ENCODE results near the gene TIMM21. TPM values are rescaled to one million over a fixed set of nuclear protein-coding genes. Genes with fewer than 3 reads are reported as not detected.

The TIMM21 gene
- total and polyA plus RNA-seq, 4 experiments from 2014 or later: 13.4 to 24.8 (median 23.9) TPM

DNA sequence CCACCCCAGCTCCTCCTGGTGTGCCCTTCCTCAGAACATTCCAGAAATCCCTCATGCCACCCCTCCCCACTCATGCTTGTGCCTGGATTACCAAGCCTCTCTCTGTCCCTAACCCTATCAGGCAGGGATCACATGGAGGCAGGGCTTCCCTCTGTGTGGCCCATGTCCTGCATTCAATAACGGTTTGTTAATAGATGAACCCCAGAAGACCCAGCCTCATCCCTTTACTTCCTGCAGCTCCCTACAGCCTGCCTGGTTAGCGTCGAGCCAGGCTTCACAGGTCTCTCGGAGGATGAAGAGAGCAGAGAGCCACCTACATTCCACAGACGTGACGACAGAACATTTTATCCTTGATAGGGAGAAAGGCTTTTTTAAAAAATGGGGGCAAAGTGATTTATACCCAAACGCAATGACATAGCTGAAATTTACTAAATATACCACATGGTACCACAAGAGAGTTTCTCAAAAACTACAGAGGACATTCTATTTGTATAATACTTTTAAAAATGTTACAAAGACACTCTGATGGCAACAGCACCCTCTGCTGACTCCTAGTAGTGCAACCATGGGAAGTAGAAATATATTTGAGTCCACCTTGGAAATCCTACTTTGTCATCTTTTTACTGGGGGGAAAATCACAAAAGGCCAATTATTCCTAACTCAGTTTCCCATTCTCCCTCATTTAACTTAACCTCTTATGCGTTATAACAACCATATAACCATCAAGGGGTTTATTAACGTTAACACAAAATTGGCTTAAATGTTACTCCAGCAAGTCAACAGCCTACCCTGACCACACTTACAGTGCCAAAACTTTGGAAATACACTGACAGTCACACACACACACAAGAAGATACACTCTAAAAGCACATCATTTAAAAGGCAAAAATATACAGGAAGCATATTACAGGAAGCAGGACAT is 31.4 kb upstream of the TIMM21 start:
- Mint-ChIP-seq H3K27ac (no peak overlapping the region), H3K36me3 (no peaks in the 10 kb centered on the region), H3K9me3 (peaks cover 0 to 5% (median 4%) of the 10 kb centered on the region in 8 donors), H3K4me3 (no peak overlapping the region), H3K4me1 (no peaks in the 10 kb centered on the region), H3K27me3 (peaks cover 2 to 5% of the 10 kb centered on the region in 2 donors)
- Histone ChIP-seq H3K4me3 (ENCODE audit: low read length in 2 of 2) (no peak overlapping the region), H3K36me3 (ENCODE audit: insufficient read depth, low read length) (no peaks in the 10 kb centered on the region), H3K27ac (ENCODE audit: low read depth, low read length) (no peak overlapping the region), H3K4me1 (ENCODE audit: insufficient read depth, low read length) (no peaks in the 10 kb centered on the region), H3K27me3 (ENCODE audit: insufficient read depth, low read length) (no peaks in the 10 kb centered on the region), H3K9me3 (ENCODE audit: control insufficient read depth in 1 of 2, low read length in 2 of 2) (no peaks in the 10 kb centered on the region)
- POLR2A ChIA-PET (ENCODE audit: partially characterized antibody): no interaction called here
- CTCF ChIA-PET (ENCODE audit: partially characterized antibody): interaction anchor here (1.2 to 1.7 kb wide), 2 partner anchors 35 to 76 kb away, joined by 3 to 7 read pairs; no protein-coding TSS in a partner anchor
- intact Hi-C loops (cut with micrococcal nuclease): loop anchor here (1.0 to 5.0 kb wide), 2 partner anchors 35 to 77 kb away; no protein-coding TSS in a partner anchor
- DNase-seq: peak in 1 of 5 donors; percentile 18

- H3K27me3 ChIP-seq (ENCODE audit: insufficient read depth, low read length): no peaks in the 10 kb centered on the region
- H3K9me3 Mint-ChIP-seq: no peaks in the 10 kb centered on the region
- no peak overlapping the region for H3K4me3 Mint-ChIP-seq
- H3K27me3 Mint-ChIP-seq: peaks cover 2 to 5% of the 10 kb centered on the region in 2 donors
- no peak for DNase-seq
- no peak overlapping the region for H3K27ac ChIP-seq (ENCODE audit: low read depth, low read length)
- H3K4me1 ChIP-seq (ENCODE audit: insufficient read depth, low read length): no peaks in the 10 kb centered on the region
- H3K4me3 ChIP-seq (ENCODE audit: low read length in 2 of 2): no peak overlapping the region
- H3K9me3 ChIP-seq (ENCODE audit: control insufficient read depth in 1 of 2, low read length in 2 of 2): no peaks in the 10 kb centered on the region
- peak overlapping the region in 1 of 7 donors; percentile 16 for H3K27ac Mint-ChIP-seq
- no peaks in the 10 kb centered on the region for H3K36me3 Mint-ChIP-seq
- H3K4me1 Mint-ChIP-seq: no peaks in the 10 kb centered on the region
- intact Hi-C loops (cut with micrococcal nuclease): no loop called here
- ChIA-PET POLR2A (ENCODE audit: partially characterized antibody) (no interaction called here), CTCF (ENCODE audit: partially characterized antibody) (no interaction called here)
- H3K36me3 ChIP-seq (ENCODE audit: insufficient read depth, low read length): no peaks in the 10 kb centered on the region
Measured at GRCh38 chr18:74123200-74123599, 25.1 kb upstream of the TIMM21 start.

DNA sequence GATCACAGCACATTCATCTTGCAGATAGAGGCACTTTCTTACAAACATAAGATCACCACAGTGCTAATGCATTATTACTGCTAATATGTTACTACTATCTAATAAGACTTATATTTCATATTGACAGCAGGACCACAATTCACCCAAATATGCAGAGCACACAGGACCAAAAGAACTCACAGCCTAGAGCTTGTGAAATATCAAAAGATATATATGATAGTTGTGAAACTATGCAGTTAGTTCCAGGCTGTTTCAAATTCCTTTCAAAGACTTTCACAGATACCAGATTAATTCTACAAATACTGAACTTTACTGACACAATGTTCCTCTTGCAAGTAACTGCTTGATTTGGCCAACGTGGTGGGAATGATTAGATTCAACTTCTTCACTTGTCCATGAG is 23.7 kb upstream of the TIMM21 start:
- Mint-ChIP-seq H3K27ac (no peak overlapping the region), H3K27me3 (peaks cover 0 to 2% of the 10 kb centered on the region in 2 donors), H3K4me1 (no peaks in the 10 kb centered on the region), H3K4me3 (no peak overlapping the region), H3K36me3 (no peaks in the 10 kb centered on the region), H3K9me3 (no peaks in the 10 kb centered on the region)
- no peaks in the 10 kb centered on the region for H3K36me3 ChIP-seq (ENCODE audit: insufficient read depth, low read length)
- CTCF ChIA-PET (ENCODE audit: partially characterized antibody): no interaction called here
- POLR2A ChIA-PET (ENCODE audit: partially characterized antibody): no interaction called here
- intact Hi-C loops (cut with micrococcal nuclease): no loop called here
- no peaks in the 10 kb centered on the region for H3K27me3 ChIP-seq (ENCODE audit: insufficient read depth, low read length)
- no peaks in the 10 kb centered on the region for H3K9me3 ChIP-seq (ENCODE audit: control insufficient read depth in 1 of 2, low read length in 2 of 2)
- no peaks in the 10 kb centered on the region for H3K4me1 ChIP-seq (ENCODE audit: insufficient read depth, low read length)
- H3K27ac ChIP-seq (ENCODE audit: low read depth, low read length): no peak overlapping the region
- DNase-seq: no peak
- no peak overlapping the region for H3K4me3 ChIP-seq (ENCODE audit: low read length in 2 of 2)

DNA sequence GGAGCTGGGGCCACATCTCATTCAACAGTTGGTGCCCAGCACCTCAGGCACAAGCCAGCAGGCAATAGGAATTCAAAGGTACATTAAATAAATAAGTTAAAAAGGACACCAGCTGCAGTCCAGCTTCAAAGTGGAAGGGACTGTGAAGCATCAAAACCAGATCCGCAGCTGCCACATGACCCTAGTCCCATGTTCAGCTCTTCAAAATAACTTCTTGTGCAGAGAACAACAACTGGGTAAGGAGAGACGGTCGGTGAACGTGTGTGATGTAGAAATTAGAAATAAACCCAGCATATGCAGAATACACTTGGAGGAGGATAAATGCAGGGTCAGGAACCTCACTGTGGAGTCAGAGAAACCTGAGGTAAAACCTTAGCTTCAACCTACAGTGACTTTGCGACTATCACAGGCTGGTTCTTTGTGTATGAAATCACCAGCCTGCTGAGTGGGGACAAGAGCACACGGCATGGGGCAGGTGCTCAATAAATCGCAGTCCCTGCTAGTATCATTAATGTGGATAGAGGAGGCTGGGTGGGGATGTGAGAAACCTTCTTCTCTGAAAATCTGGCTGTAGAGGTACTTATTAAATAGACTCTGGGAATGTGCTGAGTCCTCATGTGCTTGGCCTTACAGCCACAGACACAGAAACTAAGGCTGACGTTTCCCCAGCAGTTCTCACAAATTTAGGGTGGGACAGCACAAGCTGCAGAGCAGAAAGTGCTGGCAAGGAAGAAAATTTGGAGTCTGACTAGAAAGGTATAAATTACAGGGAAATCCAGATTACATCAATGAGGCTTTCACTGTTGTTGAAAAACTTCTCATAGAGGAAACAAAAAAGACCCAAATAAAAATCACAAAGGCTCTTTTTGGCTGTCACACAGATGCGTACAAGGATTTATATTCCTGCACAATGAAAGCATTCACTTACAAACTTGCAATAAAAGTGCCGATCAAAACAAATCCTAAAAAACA is 21.4 kb upstream of the TIMM21 start:
- H3K36me3 Mint-ChIP-seq: no peaks in the 10 kb centered on the region
- H3K27ac Mint-ChIP-seq: no peak overlapping the region
- DNase-seq: no peak
- Histone ChIP-seq H3K9me3 (ENCODE audit: control insufficient read depth in 1 of 2, low read length in 2 of 2) (no peaks in the 10 kb centered on the region), H3K4me3 (ENCODE audit: low read length in 2 of 2) (no peak overlapping the region), H3K4me1 (ENCODE audit: insufficient read depth, low read length) (no peaks in the 10 kb centered on the region), H3K36me3 (ENCODE audit: insufficient read depth, low read length) (no peaks in the 10 kb centered on the region), H3K27ac (ENCODE audit: low read depth, low read length) (no peak overlapping the region), H3K27me3 (ENCODE audit: insufficient read depth, low read length) (no peaks in the 10 kb centered on the region)
- intact Hi-C loops (cut with micrococcal nuclease): no loop called here
- CTCF ChIA-PET (ENCODE audit: partially characterized antibody): interaction anchor here (1.4 kb wide), 1 partner anchor 12 kb away, joined by 3 read pairs; no protein-coding TSS in a partner anchor
- H3K4me3 Mint-ChIP-seq: no peak overlapping the region
- H3K4me1 Mint-ChIP-seq: no peaks in the 10 kb centered on the region
- H3K9me3 Mint-ChIP-seq: no peaks in the 10 kb centered on the region
- H3K27me3 Mint-ChIP-seq: no peaks in the 10 kb centered on the region
- POLR2A ChIA-PET (ENCODE audit: partially characterized antibody): no interaction called here

- H3K9me3 ChIP-seq (ENCODE audit: control insufficient read depth in 1 of 2, low read length in 2 of 2): no peaks in the 10 kb centered on the region
- no peak for DNase-seq
- no peaks in the 10 kb centered on the region for H3K36me3 ChIP-seq (ENCODE audit: insufficient read depth, low read length)
- intact Hi-C loops (cut with micrococcal nuclease): no loop called here
- H3K9me3 Mint-ChIP-seq: no peaks in the 10 kb centered on the region
- H3K4me1 ChIP-seq (ENCODE audit: insufficient read depth, low read length): no peaks in the 10 kb centered on the region
- ChIA-PET CTCF (ENCODE audit: partially characterized antibody) (interaction anchor here (1.2 kb wide), 1 partner anchor 9 kb away, joined by 3 read pairs; no protein-coding TSS in a partner anchor), POLR2A (ENCODE audit: partially characterized antibody) (no interaction called here)
- H3K4me1 Mint-ChIP-seq: no peaks in the 10 kb centered on the region
- no peak overlapping the region for H3K4me3 ChIP-seq (ENCODE audit: low read length in 2 of 2)
- H3K4me3 Mint-ChIP-seq: no peak overlapping the region
- H3K36me3 Mint-ChIP-seq: no peaks in the 10 kb centered on the region
- no peaks in the 10 kb centered on the region for H3K27me3 ChIP-seq (ENCODE audit: insufficient read depth, low read length)
- no peaks in the 10 kb centered on the region for H3K27me3 Mint-ChIP-seq
- no peak overlapping the region for H3K27ac Mint-ChIP-seq
- H3K27ac ChIP-seq (ENCODE audit: low read depth, low read length): no peak overlapping the region
Measured at GRCh38 chr18:74128159-74128558, 20.2 kb upstream of the TIMM21 start.

DNA sequence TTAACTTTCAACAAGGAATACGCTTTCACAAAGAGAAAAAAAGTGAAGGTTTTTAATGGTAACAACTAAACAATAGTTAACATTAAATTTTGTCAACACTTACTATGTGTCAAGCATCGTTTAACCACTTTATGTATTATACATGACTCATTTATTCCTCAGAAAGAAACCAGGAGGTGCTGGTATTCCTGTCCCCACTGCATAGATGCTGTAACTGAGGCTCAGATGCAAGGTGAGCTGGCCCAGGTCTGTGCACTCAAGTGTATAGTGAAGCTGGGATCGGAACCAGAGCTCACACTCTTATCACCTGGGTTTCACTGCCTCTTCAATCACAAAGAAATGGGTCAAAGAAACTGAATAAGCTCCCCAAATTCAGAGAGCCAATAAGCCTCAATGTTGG is 17.2 kb upstream of the TIMM21 start:
- intact Hi-C loops (cut with micrococcal nuclease): no loop called here
- peaks cover 0 to 1% of the 10 kb centered on the region in 2 donors for H3K27me3 Mint-ChIP-seq
- H3K27ac Mint-ChIP-seq: no peak overlapping the region
- Histone ChIP-seq H3K36me3 (ENCODE audit: insufficient read depth, low read length) (no peaks in the 10 kb centered on the region), H3K4me3 (ENCODE audit: low read length in 2 of 2) (no peak overlapping the region), H3K9me3 (ENCODE audit: control insufficient read depth in 1 of 2, low read length in 2 of 2) (no peaks in the 10 kb centered on the region), H3K27me3 (ENCODE audit: insufficient read depth, low read length) (no peaks in the 10 kb centered on the region), H3K27ac (ENCODE audit: low read depth, low read length) (no peak overlapping the region), H3K4me1 (ENCODE audit: insufficient read depth, low read length) (no peaks in the 10 kb centered on the region)
- POLR2A ChIA-PET (ENCODE audit: partially characterized antibody): no interaction called here
- H3K4me3 Mint-ChIP-seq: no peak overlapping the region
- CTCF ChIA-PET (ENCODE audit: partially characterized antibody): interaction anchor here (1.7 kb wide), 1 partner anchor 12 kb away, joined by 4 read pairs; no protein-coding TSS in a partner anchor
- DNase-seq: no peak
- H3K9me3 Mint-ChIP-seq: no peaks in the 10 kb centered on the region
- H3K4me1 Mint-ChIP-seq: no peaks in the 10 kb centered on the region
- H3K36me3 Mint-ChIP-seq: no peaks in the 10 kb centered on the region

- Histone ChIP-seq H3K27ac (ENCODE audit: low read depth, low read length) (no peak overlapping the region), H3K9me3 (ENCODE audit: control insufficient read depth in 1 of 2, low read length in 2 of 2) (no peaks in the 10 kb centered on the region), H3K27me3 (ENCODE audit: insufficient read depth, low read length) (no peaks in the 10 kb centered on the region), H3K36me3 (ENCODE audit: insufficient read depth, low read length) (no peaks in the 10 kb centered on the region), H3K4me3 (ENCODE audit: low read length in 2 of 2) (no peak overlapping the region), H3K4me1 (ENCODE audit: insufficient read depth, low read length) (no peaks in the 10 kb centered on the region)
- H3K4me1 Mint-ChIP-seq: no peaks in the 10 kb centered on the region
- intact Hi-C loops (cut with micrococcal nuclease): no loop called here
- H3K27ac Mint-ChIP-seq: no peak overlapping the region
- no peak for DNase-seq
- no peaks in the 10 kb centered on the region for H3K36me3 Mint-ChIP-seq
- no peak overlapping the region for H3K4me3 Mint-ChIP-seq
- ChIA-PET CTCF (ENCODE audit: partially characterized antibody) (no interaction called here), POLR2A (ENCODE audit: partially characterized antibody) (no interaction called here)
- H3K27me3 Mint-ChIP-seq: peaks cover 1 to 2% of the 10 kb centered on the region in 2 donors
- H3K9me3 Mint-ChIP-seq: no peaks in the 10 kb centered on the region
Measured at GRCh38 chr18:74132201-74132600, 16.1 kb upstream of the TIMM21 start.
